Natural killer cell (primary cell): Measurements from ENCODE around the gene PTPRS. TPM values are rescaled to one million over a fixed set of nuclear protein-coding genes. Genes with fewer than 3 reads are reported as not detected.
"Not testable (repeated sequence)": the region's sequence is repeated elsewhere in the genome, so short reads cannot be mapped to it uniquely, and the experiment has no call there.

Experiments
- ATAC-seq, 3 donors: fragments of 150-1000 bp in 2 of 3; fragments of 200-7000 bp in 1 of 3; cut with Tn5 transposase; 1 replicate in 1 of 3; 2 replicates in 2 of 3; pipeline ENCODE4 v1.10.0; 2021; ENCODE audit warnings: mild to moderate bottlenecking in 2 of 3, moderate library complexity in 2 of 3
- DNase-seq, 2 donors: peaks; one replicate each; pipeline versions ENCODE4 v3.0.0 to v3.0.0-alpha.2; 2013 to 2021; ENCODE audit warnings: mixed read lengths in 1 of 2
- H3K27ac ChIP-seq: one replicate; pipeline ENCODE4 v1.5.1; 2013; ENCODE audit warnings: mild to moderate bottlenecking, low read length
- H3K27me3 ChIP-seq: one replicate; pipeline ENCODE4 v1.6.1; 2013; ENCODE audit warnings: low read length; ENCODE audit not compliant: control insufficient read depth, insufficient read depth
- H3K36me3 ChIP-seq: one replicate; pipeline ENCODE4 v1.6.1; 2013; ENCODE audit warnings: low read length; ENCODE audit not compliant: control insufficient read depth, insufficient read depth
- H3K4me1 ChIP-seq: one replicate; pipeline ENCODE4 v1.6.1; 2013; ENCODE audit warnings: low read length; ENCODE audit not compliant: control insufficient read depth, insufficient read depth
- H3K4me3 ChIP-seq: one replicate; pipeline ENCODE4 v1.5.1; 2013; ENCODE audit warnings: low read length
- H3K9me3 ChIP-seq: one replicate; pipeline ENCODE4 v1.6.1; 2013; ENCODE audit warnings: low read length; ENCODE audit not compliant: control insufficient read depth, insufficient read depth
- H3K27ac Mint-ChIP-seq, 2 donors: one replicate each; pipeline ENCODE4 v1.8.0; 2022; ENCODE audit warnings: mild to moderate bottlenecking in 2 of 2, mixed read lengths in 2 of 2, moderate library complexity in 1 of 2
- H3K27me3 Mint-ChIP-seq, 2 donors: one replicate each; pipeline ENCODE4 v1.8.0; 2022; ENCODE audit warnings: low read depth in 2 of 2, mixed read lengths in 2 of 2
- H3K36me3 Mint-ChIP-seq: one replicate; pipeline ENCODE4 v1.8.0; 2022; ENCODE audit warnings: mixed read lengths
- H3K4me1 Mint-ChIP-seq, 2 donors: one replicate each; pipeline ENCODE4 v1.8.0; 2022; ENCODE audit warnings: mixed read lengths in 2 of 2
- H3K4me3 Mint-ChIP-seq: one replicate; pipeline ENCODE4 v1.8.0; 2022; ENCODE audit warnings: mild to moderate bottlenecking, moderate library complexity, mixed read lengths
- H3K9me3 Mint-ChIP-seq, 2 donors: one replicate each; pipeline ENCODE4 v1.8.0; 2022; ENCODE audit warnings: mixed read lengths in 2 of 2
- WGBS: methylation state at CpG from one replicate; pipeline ENCODE4 v1.1.7; 2013; ENCODE audit warnings: missing lambda C conversion rate; ENCODE audit not compliant: insufficient coverage; 5-methylcytosine and 5-hydroxymethylcytosine counted together
- intact Hi-C: fragments of 100-400 bp; cut with micrococcal nuclease; formaldehyde crosslinking; loops from one replicate; pipeline ENCODE4 v1.14.2; 2022
- total RNA-seq, 4 donors: library from RNA; stranded (reverse); fragments of 120-200 nt in 1 of 4; gene quantifications; one replicate each; pipeline versions ENCODE4 v1.2.3 to v1.2.4, GENCODE V29; 2013 to 2022
- TF ChIP-seq, protein P1 (sequence below): fragments of 200-600 bp; IDR thresholded peaks from one replicate; pipeline ENCODE4 v1.8.0; 2022; ENCODE audit warnings: antibody characterized with exemption

Gene PTPRS
- total RNA-seq, 3 donors from 2014 or later (not counting 1 experiment from before 2014, with no cell fraction given), result 0.47 to 0.73 (median 0.61) TPM

GRCh38 chr19:5386841-5387240, 46.2 kb upstream of the PTPRS start:
- Mint-ChIP-seq H3K27ac (no peak overlapping the region), H3K4me1 (no peaks in the 10 kb centered on the region), H3K9me3 (peaks cover 9 to 12% of the 10 kb centered on the region in 2 donors), H3K27me3 (peaks cover 13 to 25% of the 10 kb centered on the region in 2 donors), H3K36me3 (peaks cover 2% of the 10 kb centered on the region), H3K4me3 (no peak overlapping the region)
- no peak overlapping the region for H3K27ac ChIP-seq
- intact Hi-C loops, result no loop called here
- DNase-seq (no peak), ATAC-seq (no peak)
- H3K27me3 ChIP-seq, result no peaks in the 10 kb centered on the region
- H3K4me3 ChIP-seq, result no peak overlapping the region
- WGBS, result 73% methylated on average over 16 of the region's 16 CpGs
- peaks cover 6% of the 10 kb centered on the region for H3K9me3 ChIP-seq
- TF ChIP-seq, protein P1, sequence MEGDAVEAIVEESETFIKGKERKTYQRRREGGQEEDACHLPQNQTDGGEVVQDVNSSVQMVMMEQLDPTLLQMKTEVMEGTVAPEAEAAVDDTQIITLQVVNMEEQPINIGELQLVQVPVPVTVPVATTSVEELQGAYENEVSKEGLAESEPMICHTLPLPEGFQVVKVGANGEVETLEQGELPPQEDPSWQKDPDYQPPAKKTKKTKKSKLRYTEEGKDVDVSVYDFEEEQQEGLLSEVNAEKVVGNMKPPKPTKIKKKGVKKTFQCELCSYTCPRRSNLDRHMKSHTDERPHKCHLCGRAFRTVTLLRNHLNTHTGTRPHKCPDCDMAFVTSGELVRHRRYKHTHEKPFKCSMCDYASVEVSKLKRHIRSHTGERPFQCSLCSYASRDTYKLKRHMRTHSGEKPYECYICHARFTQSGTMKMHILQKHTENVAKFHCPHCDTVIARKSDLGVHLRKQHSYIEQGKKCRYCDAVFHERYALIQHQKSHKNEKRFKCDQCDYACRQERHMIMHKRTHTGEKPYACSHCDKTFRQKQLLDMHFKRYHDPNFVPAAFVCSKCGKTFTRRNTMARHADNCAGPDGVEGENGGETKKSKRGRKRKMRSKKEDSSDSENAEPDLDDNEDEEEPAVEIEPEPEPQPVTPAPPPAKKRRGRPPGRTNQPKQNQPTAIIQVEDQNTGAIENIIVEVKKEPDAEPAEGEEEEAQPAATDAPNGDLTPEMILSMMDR, result no peak
- no peaks in the 10 kb centered on the region for H3K36me3 ChIP-seq
- no peaks in the 10 kb centered on the region for H3K4me1 ChIP-seq

DNA sequence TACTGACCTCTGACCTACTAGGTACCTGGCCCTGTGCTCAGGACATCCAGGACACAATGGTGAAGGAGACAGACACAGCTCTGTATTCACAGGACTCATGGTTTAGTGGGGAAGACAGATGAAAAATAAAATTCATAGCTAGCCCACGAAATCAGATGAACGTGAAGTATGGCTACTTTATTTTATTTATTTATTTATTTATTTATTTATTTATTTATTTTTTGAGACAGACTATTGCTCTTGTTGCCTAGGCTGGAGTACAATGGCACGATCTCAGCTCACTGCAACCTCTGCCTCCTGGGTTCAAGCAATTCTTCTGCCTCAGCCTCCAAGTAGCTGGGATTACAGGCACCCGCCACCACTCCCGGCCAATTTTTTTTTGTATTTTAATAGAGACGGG, 40.6 kb upstream of the PTPRS start:
- H3K27me3 Mint-ChIP-seq, result peaks cover 6 to 12% of the 10 kb centered on the region in 2 donors
- WGBS, result 99% methylated on average over 4 of the region's 6 CpGs
- not testable (repeated sequence) for ATAC-seq

GRCh38 chr19:5380215-5380919, 39.8 kb upstream of the PTPRS start:
- TF ChIP-seq, protein P1, result no peak
- peaks cover 12% of the 10 kb centered on the region for H3K9me3 ChIP-seq
- H3K4me3 ChIP-seq, result no peak overlapping the region
- DNase-seq (no peak), ATAC-seq (no peak)
- H3K4me3 Mint-ChIP-seq, result no peak overlapping the region
- no peaks in the 10 kb centered on the region for H3K4me1 Mint-ChIP-seq
- no peaks in the 10 kb centered on the region for H3K27me3 ChIP-seq
- 86% methylated on average over 8 of the region's 9 CpGs for WGBS
- intact Hi-C loops, result no loop called here
- no peaks in the 10 kb centered on the region for H3K36me3 ChIP-seq
- H3K27me3 Mint-ChIP-seq, result peaks cover 6 to 12% of the 10 kb centered on the region in 2 donors
- H3K27ac Mint-ChIP-seq, result no peak overlapping the region
- peaks cover 7% of the 10 kb centered on the region for H3K36me3 Mint-ChIP-seq
- peaks cover 12% of the 10 kb centered on the region in 2 donors for H3K9me3 Mint-ChIP-seq
- no peak overlapping the region for H3K27ac ChIP-seq
- H3K4me1 ChIP-seq, result no peaks in the 10 kb centered on the region

More for the DNA sequence above, 40.6 kb upstream of the PTPRS start:
- H3K27ac Mint-ChIP-seq, H3K4me1 ChIP-seq, H3K27ac ChIP-seq, H3K4me3 Mint-ChIP-seq, DNase-seq, H3K4me1 Mint-ChIP-seq, H3K4me3 ChIP-seq, H3K36me3 ChIP-seq, intact Hi-C loops, H3K36me3 Mint-ChIP-seq, H3K27me3 ChIP-seq: not testable (repeated sequence)
- peaks cover 12% of the 10 kb centered on the region in 2 donors for H3K9me3 Mint-ChIP-seq
- H3K9me3 ChIP-seq, result peaks cover 12% of the 10 kb centered on the region

DNA sequence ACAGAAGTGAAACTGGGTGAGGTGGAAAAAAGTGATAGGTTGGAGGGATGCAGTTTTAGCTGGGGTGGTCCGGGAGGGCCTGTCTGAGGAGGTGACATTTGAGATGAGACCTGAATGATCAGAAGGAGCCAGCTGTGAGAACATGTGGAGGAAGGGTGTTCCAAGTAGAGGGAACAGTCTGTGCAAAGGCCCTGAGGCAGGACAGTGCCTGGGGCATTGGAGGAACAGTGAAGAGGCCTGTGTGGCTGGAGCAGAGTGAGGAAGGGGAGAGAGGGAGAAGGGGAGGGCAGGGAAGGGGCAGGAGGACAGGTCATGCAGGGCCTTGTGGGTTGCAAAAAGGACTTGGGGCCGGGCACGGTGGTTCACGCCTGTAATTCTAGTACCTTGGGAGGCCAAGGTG, 36.3 kb upstream of the PTPRS start:
- TF ChIP-seq, protein P1, result no peak
- Histone ChIP-seq H3K9me3 (peaks cover 6% of the 10 kb centered on the region), H3K27me3 (no peaks in the 10 kb centered on the region), H3K4me1 (no peaks in the 10 kb centered on the region), H3K4me3 (no peak overlapping the region), H3K27ac (no peak overlapping the region), H3K36me3 (no peaks in the 10 kb centered on the region)
- ATAC-seq (no peak), DNase-seq (no peak)
- Mint-ChIP-seq H3K27me3 (peaks cover 0 to 12% of the 10 kb centered on the region in 2 donors), H3K4me3 (no peak overlapping the region), H3K36me3 (peaks cover 5% of the 10 kb centered on the region), H3K9me3 (peaks cover 4% of the 10 kb centered on the region in 2 donors), H3K4me1 (no peaks in the 10 kb centered on the region), H3K27ac (no peak overlapping the region)
- intact Hi-C loops, result no loop called here
- WGBS, result 90% methylated on average over 4 of the region's 4 CpGs
